HG03159 (cell line): ENCODE measurements around the gene PPP4R1.
"Not testable (repeated sequence)": the region's sequence is repeated elsewhere in the genome, so short reads cannot be mapped to it uniquely, and the experiment has no call there.

Experiments used
- ATAC-seq: cut with Tn5 transposase; IDR thresholded peaks from one replicate; pipeline ENCODE4 v1.9.1; 2021; ENCODE audit warnings: mild to moderate bottlenecking, moderate library complexity; ENCODE audit not compliant: unreplicated experiment

The PPP4R1 gene, protein sequence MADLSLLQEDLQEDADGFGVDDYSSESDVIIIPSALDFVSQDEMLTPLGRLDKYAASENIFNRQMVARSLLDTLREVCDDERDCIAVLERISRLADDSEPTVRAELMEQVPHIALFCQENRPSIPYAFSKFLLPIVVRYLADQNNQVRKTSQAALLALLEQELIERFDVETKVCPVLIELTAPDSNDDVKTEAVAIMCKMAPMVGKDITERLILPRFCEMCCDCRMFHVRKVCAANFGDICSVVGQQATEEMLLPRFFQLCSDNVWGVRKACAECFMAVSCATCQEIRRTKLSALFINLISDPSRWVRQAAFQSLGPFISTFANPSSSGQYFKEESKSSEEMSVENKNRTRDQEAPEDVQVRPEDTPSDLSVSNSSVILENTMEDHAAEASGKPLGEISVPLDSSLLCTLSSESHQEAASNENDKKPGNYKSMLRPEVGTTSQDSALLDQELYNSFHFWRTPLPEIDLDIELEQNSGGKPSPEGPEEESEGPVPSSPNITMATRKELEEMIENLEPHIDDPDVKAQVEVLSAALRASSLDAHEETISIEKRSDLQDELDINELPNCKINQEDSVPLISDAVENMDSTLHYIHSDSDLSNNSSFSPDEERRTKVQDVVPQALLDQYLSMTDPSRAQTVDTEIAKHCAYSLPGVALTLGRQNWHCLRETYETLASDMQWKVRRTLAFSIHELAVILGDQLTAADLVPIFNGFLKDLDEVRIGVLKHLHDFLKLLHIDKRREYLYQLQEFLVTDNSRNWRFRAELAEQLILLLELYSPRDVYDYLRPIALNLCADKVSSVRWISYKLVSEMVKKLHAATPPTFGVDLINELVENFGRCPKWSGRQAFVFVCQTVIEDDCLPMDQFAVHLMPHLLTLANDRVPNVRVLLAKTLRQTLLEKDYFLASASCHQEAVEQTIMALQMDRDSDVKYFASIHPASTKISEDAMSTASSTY

DNA sequence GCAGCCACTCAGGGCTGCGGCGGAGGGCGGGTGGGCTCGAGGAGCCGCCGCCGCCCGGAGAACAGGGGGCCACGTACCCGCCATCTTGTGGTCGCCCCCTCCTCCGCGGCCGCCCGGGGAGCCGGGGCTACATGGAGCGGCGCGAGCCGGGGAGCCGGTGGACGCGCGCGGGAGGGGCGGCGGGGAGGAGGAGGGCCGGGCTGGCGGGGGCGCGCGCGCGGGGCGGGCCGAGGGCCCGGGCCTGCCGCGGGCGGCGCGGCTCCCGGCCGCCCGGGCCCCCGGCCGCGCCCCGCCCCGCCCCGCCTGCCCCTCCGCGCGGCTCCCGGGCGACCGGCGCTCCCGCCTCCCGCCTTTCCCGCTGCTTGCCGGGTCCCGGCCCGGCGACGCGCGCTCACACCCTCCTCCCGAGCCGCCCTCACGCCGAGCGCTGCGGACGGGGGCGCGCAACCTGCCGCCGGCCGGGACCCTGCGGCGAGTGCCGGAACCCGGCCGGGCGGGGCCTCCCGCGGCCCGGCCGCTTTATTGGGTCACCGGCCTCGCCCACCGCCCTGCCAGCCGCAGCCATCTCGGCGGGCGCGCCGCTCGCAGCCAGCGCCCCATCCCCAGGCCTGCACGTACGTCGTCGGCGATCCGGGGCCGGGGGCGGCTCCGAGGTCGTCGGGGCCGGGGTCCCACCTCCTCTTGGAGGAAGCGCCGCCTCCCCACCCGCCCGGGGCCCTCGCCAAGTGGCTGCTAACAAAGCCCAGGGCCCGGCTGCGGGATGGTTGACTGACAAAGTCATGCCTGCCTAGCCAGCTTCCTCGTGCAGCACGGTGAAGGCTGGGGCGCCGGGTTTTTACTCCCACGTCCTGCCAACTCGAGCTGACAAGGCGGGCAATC, at the start of gene PPP4R1:
Gene PPP4R1 (minus strand): TSS at position 159 of the 879 bp plus-strand sequence. CDS start 75 bp downstream, at position 84.
- ATAC-seq: peak; percentile 51

DNA sequence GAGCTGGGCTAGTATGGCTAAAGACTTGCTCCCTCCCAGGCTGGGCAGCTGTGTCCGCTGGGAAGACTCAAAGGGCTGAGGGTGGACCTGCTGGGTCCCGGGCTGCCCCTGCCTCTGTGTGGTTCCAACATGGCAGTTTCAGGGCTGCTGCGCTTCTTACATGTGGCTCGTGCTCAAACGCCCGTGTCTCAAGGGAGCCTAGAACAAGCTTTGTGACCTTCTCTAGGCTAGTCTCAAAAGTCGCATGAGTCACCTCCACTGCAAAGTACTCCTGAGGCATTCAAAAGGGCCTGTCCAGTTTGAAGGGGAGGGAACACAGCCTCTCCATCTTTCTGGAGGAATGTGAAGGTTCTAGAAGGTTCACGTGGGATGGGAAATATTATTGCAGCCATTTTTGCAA, 49.0 kb upstream of the PPP4R1 start:
- ATAC-seq: no peak

- no peak for ATAC-seq
Measured at GRCh38 chr18:9661564-9661963, 47.2 kb upstream of the PPP4R1 start.

- no peak for ATAC-seq
Measured at GRCh38 chr18:9659499-9660375, 45.4 kb upstream of the PPP4R1 start.

- no peak for ATAC-seq
Measured at GRCh38 chr18:9658087-9658641, 43.8 kb upstream of the PPP4R1 start.

DNA sequence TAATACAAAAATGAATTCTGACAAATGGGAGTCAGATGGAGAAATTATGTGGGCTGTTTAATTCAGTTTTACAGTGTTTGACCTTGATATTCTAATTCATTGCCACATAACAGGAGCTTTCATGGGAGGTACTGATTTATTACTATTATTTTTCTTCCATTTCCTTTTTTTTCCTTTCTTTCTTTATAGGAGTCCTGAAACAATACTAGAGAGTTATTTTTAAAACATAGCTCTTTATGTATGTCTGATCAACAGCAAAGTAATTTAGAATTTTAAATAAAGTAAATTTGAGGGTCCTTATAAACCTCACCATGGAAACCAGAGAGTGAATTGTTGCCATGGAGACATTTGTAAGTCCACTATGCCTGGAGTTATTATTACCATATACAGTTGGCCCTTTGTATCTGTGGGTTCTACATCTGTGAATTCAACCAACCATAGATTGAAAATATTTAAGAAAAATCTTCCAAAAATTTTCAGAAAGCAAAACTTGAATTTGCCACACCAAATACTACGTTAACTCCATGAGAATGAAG, 40.9 kb upstream of the PPP4R1 start:
- ATAC-seq: no peak

- no peak for ATAC-seq
Measured at GRCh38 chr18:9653390-9653789, 39.0 kb upstream of the PPP4R1 start.

DNA sequence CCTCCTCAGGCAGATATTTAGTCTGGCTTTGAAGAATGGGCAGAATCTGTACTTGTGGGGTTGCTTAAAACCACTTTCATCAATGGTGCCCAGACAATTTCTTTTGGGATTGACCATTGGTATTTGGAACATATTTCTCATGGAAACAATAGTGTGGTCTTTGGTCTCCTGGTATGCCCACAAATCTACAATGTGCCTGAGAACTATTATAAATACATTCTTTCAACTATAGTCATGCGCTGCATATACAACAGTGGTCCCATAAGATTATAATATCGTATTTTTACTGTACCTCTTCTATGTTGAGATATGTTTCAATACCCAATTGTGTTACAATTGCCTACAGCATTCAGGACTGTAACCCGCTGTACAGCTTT, 34.8 kb upstream of the PPP4R1 start:
- no peak for ATAC-seq

DNA sequence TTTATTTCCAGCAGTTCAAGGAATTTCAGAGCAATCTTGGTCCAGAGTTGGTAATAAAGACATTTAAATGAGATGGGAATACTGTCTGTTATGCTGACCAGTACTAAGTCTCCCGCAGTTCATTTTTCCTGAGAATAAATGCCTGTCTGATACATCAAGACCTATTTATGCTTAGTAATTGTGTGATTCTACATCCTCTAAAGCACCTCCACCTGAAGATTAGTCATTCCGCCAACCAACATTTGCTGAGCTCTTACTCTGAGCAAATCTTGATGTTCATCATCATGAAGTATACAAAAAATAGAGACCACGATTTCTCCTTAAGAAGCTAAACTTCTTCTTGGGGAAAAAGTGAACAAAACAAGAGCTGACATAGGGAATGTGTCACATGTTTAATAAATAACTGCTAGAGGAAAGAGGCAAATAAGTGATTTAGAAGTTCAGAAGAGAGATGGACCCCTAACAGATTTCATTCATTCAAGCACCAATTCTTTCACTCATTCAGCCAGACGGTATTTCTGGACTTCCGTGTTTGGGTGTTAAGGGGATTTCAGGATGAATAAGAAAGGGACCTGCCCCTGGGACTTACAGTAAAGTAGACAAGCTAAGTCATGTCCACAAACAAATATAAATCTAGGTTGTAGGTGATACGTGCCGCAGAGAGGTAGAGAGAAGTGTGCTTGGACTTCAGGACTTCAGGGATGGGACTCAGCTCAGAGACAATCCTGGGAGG, 34.2 kb upstream of the PPP4R1 start:
- ATAC-seq: no peak

DNA sequence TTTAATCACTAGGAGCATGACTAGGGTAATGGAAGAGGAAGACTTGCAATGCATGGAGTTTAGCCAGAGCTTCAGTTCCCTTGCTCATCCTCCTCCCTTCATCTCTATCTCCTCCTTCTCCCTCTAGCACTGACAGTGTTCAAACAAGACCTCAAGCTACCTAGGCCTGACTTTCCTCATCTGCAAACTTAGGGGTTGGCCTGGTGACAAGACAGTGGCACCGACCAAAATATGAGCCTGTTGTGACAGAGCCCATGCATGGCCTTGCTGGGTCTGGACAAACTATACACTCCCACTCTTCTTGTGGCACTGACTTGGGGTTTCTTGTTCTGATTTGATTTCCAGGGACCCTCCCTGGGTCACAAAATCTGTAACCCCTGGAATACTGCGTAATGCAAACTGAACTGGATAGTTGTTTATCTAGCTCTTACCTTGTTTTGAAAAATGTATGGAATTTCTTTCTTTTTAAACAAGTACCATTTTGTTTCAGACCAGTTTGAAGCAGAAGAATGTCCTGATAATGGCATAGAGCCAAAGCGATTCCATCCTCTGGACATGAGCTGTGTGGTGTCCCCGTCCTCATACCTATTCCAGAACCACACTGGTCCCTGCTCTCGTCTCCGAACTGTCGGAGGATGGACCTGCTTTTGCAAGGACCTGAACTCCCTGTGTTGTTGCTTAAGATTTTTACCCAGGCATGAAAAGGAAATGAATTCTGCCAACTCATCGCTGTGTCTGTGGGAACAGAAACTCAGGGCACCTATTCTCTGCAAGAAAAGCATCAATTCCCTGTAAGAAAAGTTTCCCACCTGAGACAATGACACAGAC, 33.4 kb upstream of the PPP4R1 start:
- ATAC-seq: no peak

GRCh38 chr18:9643549-9643948, 29.2 kb upstream of the PPP4R1 start:
- no peak for ATAC-seq

DNA sequence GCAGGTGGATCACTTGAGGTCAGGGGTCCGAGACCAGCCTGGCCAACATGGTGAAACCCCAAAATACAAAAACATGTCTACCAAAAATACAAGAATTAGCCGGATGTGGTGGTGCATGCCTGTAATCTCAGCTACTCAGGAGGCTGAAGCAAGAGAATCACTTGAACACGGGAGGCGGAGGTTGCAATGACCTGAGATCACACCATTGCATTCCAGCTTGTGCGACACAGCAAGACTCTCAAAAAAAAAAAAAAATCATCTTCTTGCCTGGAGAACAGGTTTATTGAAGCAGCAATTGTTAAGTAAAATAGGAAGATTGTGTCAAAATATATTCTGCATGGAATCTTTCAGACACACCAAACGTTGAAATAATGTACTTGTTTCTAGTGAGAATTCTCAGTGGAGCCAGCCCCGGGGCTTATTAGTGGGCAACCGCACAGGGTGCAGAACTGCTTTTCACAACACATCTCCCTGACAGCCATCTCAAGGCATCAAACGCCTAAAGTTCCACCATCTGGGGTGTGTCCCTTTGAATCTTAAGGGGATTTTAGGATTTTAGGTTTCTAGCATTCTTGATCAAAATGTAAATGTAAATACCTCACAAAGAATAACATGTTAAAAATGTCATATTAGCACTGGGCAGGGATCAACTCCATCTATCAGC, 28.6 kb upstream of the PPP4R1 start:
- ATAC-seq: no peak

GRCh38 chr18:9641081-9641480, 26.7 kb upstream of the PPP4R1 start:
- ATAC-seq: not testable (repeated sequence)

GRCh38 chr18:9638886-9639285, 24.5 kb upstream of the PPP4R1 start:
- no peak for ATAC-seq

- no peak for ATAC-seq
Measured at GRCh38 chr18:9637036-9637767, 22.8 kb upstream of the PPP4R1 start.

DNA sequence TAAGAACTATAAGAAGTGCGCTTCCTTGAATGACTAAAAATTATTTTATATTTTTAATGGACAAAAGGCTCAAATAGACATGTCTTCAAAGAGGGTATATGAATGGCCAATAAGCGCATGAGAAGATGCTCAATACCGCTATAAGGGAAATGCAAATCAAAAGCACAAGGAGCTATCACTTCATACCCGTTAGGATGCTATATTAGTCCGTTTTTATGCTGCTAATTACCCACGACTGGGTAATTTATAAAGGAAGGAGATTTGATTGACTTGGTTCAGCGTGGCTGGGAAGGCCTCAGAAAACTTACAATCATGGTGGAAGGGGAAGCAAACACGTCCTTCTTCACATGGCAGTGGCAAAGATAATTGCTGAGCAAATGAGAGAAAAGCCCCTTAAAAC, 20.5 kb upstream of the PPP4R1 start:
- no peak for ATAC-seq
